Adrenal gland (tissue), 5 donors: ENCODE results near the gene MYO9A.

ENCODE experiments used
- CTCF ChIP-seq, 6 experiments: fragments of 450-650 bp in 4 of 6; fragments of 200-600 bp in 2 of 6; sonication (generic) in 1 of 6; IDR thresholded peaks; 1 replicate in 5 of 6; 2 replicates in 1 of 6; pipeline versions ENCODE4 v1.5.1 to v1.8.0; 2016 to 2021; ENCODE audit warnings: antibody characterized with exemption in 6 of 6, mild to moderate bottlenecking in 2 of 6, moderate library complexity in 1 of 6
- POLR2A ChIP-seq, 2 donors: fragments of 450-650 bp; IDR thresholded peaks; one replicate each; pipeline ENCODE4 v1.6.1; 2017; ENCODE audit warnings: antibody characterized with exemption in 2 of 2, mild to moderate bottlenecking in 2 of 2, moderate library complexity in 1 of 2
- donor health status: DM: no; HTN: no; CAD: no.

GRCh38 chr15:71821547-71822129 lies 296.3 kb downstream of the MYO9A start:
- TF ChIP-seq CTCF (IDR thresholded peaks at IDR 0.05) (no peak), POLR2A (IDR thresholded peaks at IDR 0.05) (no peak)
